Activated naive CD4-positive, alpha-beta T cell (primary cell): Measurements from ENCODE around the gene SLC2A13.
"Not testable (repeated sequence)": the region's sequence is repeated elsewhere in the genome, so short reads cannot be mapped to it uniquely, and the experiment has no call there.

Experiments
- DNase-seq, 4 experiments: peaks; one replicate each; lab custom pipeline; 2025; lab: John Stamatoyannopoulos, UW

Gene SLC2A13

GRCh38 chr12:39867631-39868327 is 238.1 kb downstream of the SLC2A13 start:
- no peak for DNase-seq

DNA sequence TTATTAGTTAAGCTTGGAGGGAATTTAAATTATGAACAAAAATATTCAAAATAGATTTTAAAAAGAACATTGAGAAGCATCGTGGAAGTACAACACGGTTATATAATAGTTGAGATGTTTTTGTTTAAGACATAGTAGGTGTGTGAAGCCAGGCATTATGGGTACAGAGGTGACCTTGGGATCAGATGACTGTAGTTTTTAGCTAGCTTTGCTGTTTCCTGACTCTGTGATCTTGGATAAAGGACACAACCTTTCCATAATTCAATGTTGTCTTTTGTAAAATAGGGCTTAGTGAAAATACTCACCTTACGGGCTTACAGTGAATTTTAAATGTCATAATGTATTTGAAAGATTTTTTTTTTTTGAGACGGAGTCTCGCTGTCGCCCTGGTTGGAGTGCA is 239.7 kb downstream of the SLC2A13 start:
- DNase-seq: no peak

DNA sequence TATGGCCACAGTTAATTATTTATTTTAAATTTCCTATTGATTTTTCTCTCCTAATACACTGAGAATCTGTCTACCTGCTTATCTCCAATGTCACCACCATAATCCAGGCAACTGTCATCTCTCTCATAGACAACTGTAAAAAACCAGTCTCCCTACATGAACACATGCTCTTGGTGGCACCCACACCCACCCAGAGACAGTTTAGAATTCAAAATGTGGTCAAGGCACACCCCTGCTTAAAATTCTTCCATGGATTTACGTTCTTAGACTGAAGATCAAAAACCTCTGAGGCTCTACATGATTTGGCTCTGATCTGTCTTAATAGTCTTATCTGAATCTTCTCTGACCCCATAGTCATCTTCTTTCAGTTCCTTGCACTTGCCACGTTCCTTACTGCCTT is 245.2 kb downstream of the SLC2A13 start:
- DNase-seq: no peak

GRCh38 chr12:39853003-39853402 is 252.9 kb downstream of the SLC2A13 start:
- DNase-seq: no peak

DNA sequence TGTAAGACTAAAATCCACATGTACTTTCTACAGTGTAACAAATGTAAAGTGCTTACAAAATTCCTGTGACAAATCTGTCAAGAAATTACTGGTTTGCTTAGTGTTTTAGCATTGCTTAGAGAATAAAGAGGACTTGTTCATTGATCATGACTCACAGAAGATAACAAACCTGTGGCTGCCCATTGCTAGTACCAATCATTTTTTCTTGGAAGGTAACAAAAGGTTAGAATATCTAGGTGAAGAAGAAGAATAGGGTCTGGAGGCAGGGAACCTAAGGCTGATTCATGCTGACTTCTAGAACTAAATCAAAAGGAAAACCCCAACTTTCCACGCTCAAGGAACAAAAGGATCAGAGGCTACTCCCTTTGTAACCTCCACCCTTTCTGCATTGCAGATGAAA is 253.5 kb downstream of the SLC2A13 start:
- DNase-seq: no peak

- DNase-seq: not testable (repeated sequence)
Observed at GRCh38 chr12:39848218-39848617, 257.7 kb downstream of the SLC2A13 start.

- no peak for DNase-seq
Observed at GRCh38 chr12:39846971-39847650, 258.8 kb downstream of the SLC2A13 start.

- DNase-seq: no peak
Observed at GRCh38 chr12:39846304-39846703, 259.6 kb downstream of the SLC2A13 start.

GRCh38 chr12:39840422-39840821 is 265.5 kb downstream of the SLC2A13 start:
- DNase-seq: no peak

DNA sequence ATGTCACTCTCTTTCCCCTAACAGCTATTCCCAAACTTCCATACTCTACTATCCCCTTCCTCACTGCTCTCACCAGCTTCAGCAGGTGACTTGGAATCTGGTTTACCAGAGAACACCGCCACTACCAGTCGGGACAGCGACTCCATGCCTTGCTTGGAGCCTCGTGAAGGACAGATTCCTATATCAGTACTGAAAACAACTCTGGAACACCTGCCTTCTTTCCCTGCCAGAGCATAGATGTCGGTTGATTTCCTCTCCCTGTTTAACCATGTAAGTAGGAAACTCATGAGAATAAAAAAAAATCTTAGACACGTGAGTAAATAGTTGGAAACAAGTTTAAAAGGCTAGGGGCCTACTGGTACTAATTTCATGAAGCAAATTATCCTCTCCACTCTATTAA is 266.8 kb downstream of the SLC2A13 start:
- DNase-seq: no peak

DNA sequence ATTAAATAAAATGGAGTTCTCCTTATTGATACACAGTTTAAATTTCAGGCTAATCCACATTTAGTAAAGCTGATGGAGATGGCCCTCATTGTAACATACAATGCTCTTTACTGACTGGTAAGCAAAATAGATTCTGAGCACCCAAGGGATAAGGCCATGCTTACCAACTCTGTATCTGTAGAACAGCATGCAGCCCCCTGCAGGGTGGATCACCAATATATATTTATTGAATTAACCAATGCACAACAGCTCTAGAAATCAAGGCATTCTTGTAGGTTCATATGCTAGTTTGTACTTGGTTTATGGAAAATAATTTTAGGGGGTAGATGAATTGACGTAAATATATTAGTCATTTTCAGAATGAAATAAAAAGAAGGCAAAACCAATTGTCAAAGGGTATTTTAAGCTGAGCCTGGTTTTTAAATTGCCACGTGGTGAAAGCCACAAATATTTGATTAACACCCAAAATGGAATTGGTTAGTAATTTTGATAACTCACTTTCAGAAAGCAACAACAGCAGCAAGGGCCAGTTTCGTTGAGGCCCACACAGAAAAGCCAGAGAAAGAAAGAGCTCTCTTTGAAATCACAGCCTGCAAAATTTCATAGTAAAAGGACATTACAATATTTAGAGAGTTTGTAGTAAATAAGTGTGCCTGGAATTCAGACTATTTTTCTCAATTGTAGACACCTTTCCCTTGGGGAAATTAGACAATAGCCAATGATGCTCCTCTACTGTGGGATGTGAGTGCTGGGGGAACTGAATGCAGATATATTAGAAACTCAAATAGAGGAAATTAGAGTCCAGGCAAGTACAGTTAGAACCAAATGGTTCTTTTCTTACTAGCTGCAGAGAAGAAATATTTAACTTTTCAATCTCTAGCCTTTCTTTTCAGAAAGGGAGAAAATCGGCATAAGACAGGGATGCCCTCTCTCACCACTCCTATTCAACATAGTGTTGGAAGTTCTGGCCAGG is 270.1 kb downstream of the SLC2A13 start:
- no peak for DNase-seq

GRCh38 chr12:39831587-39832315 is 274.1 kb downstream of the SLC2A13 start:
- DNase-seq: no peak

DNA sequence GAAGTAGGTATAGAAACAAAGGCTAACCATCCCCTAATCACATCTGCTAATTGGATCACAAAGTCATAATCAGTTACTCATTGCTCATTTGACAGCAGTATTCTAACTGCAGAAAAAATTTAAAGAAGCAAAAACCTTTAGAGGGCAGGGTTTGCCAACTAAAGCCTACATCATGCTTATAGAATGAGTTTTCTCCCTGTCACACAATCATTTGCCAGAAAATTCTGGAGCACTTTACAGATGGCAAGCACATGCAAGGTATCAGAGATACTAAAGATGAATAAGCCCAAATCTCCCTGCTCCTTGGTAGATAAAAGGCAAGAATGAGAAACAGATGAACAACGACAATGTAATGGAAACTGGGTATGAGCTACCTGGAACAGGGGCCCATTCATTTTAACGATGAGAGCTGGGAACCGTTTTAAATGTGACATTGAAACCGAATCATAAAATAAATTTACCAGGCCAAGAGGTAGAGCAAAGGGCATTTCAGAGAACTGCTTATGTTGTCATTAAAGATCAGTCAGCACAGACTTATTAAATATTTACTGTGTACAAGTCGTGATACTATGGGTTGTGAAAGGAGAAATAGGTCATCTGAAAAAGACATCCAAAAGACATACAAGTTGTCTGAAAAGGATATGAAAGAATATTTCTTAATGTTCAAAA is 274.9 kb downstream of the SLC2A13 start:
- no peak for DNase-seq

DNA sequence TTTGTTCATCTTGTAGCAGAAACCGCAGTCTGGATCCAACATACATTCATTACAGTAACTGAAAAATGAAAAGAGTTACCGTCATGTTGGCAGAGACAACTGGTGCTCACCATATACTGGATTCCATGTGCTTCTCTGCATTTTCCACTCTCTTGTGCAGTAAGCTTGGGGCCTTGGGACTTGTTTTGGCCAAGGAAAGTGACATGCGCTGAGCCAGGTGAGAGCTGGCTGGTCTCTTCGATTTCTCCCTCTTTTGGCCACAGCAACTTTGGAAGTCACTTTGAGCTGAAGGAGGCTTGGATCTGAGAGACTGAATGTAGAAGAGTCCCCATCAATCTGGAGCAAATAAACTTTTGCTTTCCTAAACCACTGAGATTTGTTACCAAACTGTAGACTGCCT is 275.7 kb downstream of the SLC2A13 start:
- no peak for DNase-seq

DNA sequence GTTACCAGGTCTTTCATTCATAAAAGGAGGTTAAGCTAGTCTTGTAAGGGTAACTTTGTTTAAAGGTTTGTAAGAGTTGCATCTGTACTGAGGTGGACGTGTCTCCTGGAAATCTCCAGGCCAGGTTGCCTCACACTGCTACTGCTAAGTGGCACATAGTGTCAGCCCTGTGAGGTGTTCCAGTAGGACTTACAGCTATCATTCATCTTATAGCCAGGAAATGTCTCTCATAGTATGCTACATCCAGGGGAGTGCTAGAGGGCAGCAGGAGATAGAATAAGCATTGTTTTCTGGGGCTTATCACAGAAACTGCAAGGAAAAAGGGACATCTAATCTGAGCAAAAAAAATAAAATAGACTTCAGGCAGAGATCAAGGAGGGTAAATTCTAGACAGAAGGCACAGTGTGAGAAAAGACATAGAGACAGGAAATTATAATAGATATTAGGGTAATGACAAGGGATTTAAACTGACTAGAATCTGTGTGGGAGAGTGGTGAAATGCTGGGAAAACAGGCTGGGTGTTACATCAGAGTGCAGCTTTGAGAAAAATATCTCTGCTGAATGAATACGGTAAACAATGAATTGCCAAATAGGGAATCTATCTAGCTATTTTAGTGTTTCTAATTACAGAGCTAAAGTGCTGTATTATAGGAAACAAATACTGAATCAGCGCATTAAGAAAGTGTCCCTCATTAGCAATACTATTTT is 281.2 kb downstream of the SLC2A13 start:
- DNase-seq: no peak

DNA sequence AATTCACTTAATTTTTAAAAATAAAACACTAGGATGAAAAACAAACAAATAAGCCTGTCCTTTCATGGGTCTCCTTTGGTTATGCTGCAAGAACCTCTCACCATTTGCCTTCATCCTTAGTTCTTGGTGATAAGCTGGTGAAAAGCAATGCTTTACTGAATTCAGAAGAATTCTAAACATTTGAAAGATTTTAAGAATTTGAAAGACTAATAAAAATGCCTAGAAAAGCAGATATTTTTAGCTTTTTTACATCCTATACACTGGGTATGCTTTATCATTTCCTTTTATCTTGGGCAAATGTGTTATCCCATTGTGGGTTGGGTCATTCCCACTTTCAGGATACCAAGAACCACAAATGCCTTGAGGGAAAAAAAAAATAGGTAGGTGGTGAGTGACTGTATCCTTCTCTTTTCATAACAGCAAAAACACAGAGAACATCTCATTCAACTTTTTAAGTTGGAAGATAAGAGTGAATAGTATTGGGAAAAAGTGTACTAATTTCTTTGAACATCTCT is 289.2 kb downstream of the SLC2A13 start:
- no peak for DNase-seq

DNA sequence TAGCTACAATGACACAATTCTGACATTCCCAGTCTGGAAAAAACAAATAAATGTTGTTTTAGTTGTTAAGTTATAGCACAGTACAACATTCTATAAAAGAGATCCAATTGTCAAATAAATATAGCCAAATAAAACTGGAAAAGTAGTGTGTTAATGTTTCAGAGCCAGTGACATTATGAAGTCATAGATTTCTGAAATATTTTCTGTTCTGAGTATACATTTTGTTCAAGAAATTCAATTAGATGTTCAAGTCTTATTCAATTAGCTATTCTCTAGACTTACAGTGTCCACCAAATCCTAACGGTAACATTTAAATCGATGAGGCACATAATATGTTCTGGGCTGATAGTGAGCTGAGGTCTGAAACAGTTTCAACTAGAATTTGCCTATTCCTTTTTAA is 290.1 kb downstream of the SLC2A13 start:
- DNase-seq: no peak

DNA sequence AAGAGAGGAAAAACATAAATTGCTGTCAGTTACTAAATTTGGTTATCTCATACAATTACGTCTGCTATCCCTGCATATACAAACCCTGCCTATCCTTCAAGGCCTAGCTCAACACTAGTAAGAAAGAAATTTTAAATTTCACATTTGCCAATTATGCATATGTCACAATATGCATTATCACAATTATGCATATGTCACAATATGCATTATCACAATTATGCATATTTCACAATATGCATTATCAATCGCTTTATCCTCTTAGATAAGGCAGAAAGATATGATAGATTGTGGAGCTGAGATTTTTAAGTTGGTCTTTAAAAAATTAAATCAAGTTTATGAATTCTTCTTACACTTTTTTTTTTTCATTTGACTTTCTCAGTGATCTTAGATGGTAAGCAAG is 291.3 kb downstream of the SLC2A13 start:
- no peak for DNase-seq

- no peak for DNase-seq
Observed at GRCh38 chr12:39813776-39814175, 292.1 kb downstream of the SLC2A13 start.

GRCh38 chr12:39812456-39812855 is 293.4 kb downstream of the SLC2A13 start:
- DNase-seq: not testable (repeated sequence)
